Central memory CD4-positive, alpha-beta T cell (primary cell): Measurements from ENCODE around the gene FBXW10.
"Not testable (repeated sequence)": the region's sequence is repeated elsewhere in the genome, so short reads cannot be mapped to it uniquely, and the experiment has no call there.

Source experiments
- DNase-seq: peaks from one replicate; pipeline ENCODE4 v3.0.0; 2022

FBXW10 gene

DNA sequence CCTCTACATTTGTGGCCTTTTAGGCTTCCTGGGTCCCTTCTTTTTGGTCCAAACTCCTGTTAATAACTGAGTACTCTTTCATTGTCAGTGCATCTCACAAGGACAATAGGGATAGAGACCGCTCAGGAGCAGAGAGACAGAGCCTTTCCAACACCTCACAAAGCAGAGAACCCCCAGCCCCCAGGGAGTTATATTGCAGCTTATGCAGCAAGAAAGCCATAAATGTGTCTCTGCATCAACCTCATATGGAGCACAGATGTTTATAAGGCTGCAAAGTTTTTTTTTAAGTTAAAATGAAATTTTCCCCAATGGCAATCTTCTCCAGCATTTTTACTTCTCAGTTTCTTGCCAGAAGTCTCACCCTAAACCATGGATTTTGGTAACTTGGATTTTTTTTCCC, 6.4 kb downstream of the FBXW10 start:
- not testable (repeated sequence) for DNase-seq

- DNase-seq: not testable (repeated sequence)
Measured at GRCh38 chr17:18753829-18754409, 10.1 kb downstream of the FBXW10 start.

DNA sequence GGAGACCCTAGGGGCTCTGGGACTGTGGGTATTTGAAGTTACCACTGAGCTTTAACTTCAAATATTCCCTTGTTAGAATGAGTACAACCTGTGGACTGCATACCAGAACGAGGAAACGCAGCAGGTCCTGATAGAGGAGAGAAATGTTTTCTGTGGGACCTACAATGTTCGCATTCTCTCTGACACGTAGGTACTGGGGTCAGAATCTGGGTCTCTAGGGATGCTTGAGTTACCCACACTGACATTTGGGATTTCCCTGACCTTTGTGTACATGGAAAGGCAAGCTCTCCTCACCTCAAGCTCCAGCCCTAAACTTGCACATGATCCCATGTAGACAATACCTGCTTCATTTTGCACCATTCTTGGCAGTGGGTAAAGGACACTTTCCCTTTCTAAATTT, 12.1 kb downstream of the FBXW10 start:
- not testable (repeated sequence) for DNase-seq

DNA sequence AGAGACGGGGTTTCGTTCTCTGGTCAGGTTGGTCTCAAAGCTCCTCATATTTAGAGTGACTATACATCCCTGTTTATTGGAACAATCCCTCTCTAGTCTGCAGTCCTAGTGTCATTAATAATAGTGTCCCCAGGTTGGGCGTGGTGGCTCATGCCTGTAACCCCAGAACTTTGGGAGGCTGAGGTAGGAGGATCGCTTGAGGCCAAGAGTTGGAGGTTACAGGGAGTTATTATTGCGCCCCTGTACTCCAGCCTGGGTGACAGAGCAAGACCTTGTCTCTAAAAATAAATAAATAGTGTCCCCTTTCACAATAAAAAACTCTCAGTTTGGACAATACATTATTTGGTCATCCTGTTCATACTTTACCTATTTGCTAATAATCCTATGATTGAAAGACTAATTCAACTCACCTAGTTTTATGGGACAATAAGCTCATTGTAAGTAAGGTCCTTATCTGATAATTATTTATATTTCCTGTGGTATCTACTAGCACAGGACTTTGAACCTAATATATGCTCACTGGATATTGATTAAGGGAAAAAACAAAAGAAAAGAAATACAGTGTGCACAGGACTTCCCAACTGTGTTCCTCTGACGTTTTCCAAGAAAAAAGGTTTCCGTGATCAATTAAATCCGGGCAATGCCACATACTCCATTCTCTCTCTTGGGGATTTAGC, 13.7 kb downstream of the FBXW10 start:
- DNase-seq: not testable (repeated sequence)

- DNase-seq: not testable (repeated sequence)
Measured at GRCh38 chr17:18758344-18758743, 14.5 kb downstream of the FBXW10 start.

- not testable (repeated sequence) for DNase-seq
Measured at GRCh38 chr17:18760221-18760620, 16.4 kb downstream of the FBXW10 start.

DNA sequence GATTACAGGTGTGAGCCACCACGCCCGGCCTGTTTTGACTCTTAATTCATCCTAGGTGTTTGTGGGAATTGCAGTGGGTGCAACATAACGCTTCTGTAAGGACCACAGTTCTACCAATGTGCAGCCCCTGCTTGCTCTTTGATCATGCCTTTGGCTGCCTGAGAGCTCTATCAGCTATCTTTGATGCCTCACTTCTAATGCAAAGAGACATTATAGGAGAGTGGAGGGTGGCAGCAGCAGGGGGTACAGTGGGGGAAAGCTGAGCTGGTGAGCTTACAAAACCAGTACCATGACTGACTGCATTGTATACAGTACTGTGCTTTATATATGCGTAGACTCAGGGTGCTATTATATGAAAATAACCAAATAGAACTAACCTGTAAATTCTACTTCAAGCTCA, 26.7 kb downstream of the FBXW10 start:
- DNase-seq: not testable (repeated sequence)

GRCh38 chr17:18771066-18771465, 27.2 kb downstream of the FBXW10 start:
- not testable (repeated sequence) for DNase-seq

DNA sequence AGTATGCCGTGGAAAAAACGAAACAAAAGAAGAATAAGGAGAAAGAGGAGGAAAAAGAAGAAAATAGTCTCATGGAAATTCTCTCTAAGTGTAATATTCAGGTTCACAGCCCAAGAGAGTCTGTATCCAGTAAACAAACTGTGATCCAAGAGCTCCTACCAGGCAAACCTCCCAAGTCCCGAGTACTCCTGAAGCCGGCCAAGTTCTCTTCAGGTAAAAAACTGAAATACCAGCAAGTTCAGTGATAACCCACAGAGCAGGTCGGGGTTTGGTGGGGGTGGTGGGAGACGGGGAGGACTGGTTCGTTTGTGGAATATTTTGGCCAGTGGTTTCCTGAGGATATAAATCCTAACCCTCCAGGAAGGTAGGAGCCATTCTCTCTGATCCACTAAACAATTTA, 28.6 kb downstream of the FBXW10 start:
- DNase-seq: no peak

GRCh38 chr17:18780991-18781718, 37.3 kb downstream of the FBXW10 start, which contains the start of gene TVP23B:
Gene TVP23B, plus strand, starts transcription at chr17:18781183. Its CDS starts 111 bp downstream, at chr17:18781294.
- DNase-seq: peak; percentile 82

DNA sequence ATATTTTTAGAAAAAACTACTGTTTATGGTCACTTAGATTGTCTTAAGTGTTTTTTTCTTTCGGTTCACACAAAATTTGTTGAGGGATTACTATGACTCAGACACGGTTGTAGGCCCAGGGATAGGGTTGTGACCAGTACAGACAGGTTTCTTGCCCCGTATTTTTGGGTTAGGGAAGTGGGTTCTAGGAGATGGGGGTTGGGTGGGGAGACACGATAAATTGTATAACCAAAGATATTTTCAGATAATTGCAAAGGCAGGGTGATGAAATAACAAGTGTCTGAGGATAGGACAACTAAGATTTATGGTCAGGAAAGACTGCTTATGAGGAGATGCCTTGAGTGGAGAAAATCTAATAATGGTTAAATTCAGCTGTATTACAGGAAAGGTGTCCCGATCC, 38.0 kb downstream of the FBXW10 start:
- DNase-seq: not testable (repeated sequence)

DNA sequence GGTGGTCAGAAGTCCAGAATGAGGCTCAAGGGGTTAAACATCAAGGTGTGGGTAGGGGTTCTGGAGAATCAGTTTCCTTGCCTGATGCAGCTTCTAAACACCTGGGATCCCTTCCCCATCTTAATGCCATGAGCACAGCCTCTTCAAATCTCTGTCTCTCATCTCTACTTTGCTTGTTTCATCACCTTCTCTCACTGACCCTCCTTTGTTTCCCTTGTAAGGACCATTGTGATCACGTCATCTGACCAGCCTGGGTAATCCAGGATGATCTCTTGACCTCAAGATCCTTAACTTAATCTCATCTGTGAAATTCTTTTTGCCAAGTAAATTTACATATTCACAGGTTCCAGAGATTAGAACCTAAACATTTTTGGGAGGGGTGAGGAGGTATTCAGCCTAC, 42.1 kb downstream of the FBXW10 start:
- not testable (repeated sequence) for DNase-seq

DNA sequence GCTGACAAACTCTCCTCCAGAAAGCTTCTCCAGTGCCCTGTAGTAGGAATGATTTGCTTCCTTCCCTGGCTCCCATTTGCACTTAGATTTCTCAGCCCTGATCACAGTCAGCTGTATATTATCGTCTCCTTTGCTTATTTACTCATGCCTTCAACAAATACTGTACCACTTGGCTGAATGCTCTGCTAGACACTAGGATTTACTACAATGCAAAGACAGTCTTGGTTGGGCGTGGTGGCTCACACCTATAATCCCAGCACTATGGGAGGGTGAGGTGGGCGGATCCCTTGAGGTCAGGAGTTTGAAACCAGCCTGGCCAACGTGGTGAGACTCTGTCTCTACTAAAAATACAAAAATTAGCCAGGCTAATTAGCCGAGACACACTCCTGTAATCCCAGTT, 43.0 kb downstream of the FBXW10 start:
- DNase-seq: not testable (repeated sequence)

DNA sequence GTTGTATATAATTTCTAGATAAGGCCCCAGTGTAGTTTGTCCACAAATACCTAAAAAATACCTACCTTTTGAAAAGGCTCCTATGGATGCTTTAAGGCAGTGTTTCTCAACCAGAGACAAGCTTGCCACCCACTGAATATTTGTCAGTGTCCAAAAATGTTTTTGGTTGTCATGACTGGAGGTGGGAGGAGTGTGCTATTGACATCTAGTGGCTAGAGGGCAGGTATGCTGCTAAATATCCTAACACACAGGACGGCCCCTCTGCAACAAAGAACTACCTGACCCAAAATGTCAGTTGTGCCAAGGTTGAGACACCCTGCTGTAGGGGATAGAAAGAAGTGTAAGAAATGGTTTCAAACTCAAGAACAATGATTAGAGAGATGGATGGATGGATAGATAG, 47.5 kb downstream of the FBXW10 start:
- not testable (repeated sequence) for DNase-seq

DNA sequence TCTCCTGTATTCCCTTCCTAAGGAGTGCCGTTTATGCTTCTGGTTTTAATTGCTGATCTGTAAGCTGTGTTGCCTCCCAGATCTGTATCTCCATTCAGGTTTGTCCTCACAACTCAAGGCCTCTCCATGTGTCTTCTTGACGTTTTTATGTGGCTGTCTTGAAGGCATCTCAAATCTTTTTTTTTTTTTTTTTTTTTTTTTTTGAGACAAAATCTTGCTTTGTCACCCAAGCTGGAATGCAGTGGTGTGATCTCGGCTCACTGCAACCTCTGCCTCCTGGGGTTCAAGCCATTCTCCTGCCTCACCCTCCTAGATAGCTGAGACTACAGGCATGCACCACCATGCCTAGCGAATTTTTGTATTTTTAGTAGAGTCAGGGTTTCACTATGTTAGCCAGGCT, 51.0 kb downstream of the FBXW10 start:
- DNase-seq: not testable (repeated sequence)

DNA sequence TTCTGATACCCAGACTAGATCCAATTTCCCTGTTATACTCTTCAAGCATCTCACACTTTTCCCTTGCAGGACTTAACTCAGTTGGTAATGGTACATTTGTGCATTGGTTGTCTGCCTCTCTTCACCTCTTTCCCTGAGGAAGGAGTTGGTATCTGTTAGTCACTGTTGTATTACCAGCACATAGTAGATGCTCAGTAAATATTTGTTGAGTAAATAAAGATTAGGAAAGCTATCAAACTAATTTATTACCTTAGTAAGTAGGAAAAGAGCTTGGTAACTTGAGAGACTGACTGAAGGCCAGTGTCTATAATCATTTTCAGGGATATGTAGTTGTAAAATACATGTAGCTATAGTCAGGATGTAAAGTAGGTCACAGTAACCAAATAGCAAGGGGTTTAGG, 53.0 kb downstream of the FBXW10 start:
- not testable (repeated sequence) for DNase-seq

- not testable (repeated sequence) for DNase-seq
Measured at GRCh38 chr17:18803458-18804245, 59.8 kb downstream of the FBXW10 start.

DNA sequence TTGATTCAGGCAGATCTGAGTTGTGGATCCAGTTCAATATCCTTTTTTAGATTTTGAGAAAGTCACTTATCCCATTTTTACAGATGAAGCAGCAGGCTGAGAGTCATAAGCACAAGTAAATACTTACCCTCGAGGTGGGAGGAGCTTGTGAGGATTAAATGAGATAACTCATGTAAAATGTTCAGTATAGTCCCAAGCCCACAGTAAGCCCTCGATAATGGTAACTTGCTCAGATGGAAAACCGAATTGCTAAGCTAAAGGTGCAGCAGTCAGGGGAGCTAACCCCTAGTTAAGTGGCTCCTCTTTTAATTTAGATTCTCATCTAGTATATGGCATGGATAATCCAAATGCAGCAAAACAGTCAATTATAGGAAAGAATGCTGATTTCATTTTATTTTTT, 72.1 kb downstream of the FBXW10 start:
- DNase-seq: not testable (repeated sequence)

- peak; percentile 61 for DNase-seq
Measured at GRCh38 chr17:18816489-18817371, 72.9 kb downstream of the FBXW10 start.

DNA sequence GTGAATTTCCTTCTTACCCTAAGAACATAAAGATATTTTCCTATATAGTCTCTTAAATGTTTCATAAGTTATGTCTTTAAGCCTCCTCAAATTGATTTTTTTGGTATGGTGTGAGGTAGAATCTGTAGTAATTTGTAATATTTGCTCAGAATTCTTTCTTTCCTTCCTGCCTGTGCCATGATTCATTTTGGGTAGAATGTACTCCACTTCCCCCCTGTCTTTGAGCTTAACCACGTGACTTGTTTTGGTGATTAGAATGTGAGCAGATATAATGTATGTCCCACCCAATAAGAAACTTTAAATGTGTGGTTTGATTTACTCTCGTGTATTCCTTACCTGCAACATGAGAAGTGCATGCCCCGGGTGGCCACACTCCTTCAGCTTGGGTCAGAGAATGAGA, 77.6 kb downstream of the FBXW10 start:
- not testable (repeated sequence) for DNase-seq

DNA sequence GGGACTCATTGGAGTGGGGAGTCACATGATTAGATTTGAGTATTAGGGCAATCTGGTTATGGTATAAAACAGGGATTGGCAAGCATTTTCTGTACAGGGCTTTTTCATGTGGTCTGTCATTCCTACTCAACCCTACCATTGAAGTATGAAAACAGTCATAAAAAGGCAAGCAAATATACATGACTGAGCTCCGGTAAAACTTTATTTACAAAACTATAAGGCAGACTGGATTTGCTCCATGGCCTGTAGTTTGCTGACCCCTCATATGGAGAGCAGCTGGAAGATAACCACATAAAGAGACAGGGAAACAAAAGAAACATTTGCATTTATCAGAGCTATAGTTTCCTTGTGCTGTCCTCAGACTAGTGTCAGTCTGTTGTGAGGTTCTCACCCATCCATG, 83.8 kb downstream of the FBXW10 start:
- not testable (repeated sequence) for DNase-seq
